HG03575 (cell line): Measurements from ENCODE around the gene INSR.
"Not testable (repeated sequence)": the region's sequence is repeated elsewhere in the genome, so short reads cannot be mapped to it uniquely, and the experiment has no call there.

Experiments used
- ATAC-seq: cut with Tn5 transposase; IDR thresholded peaks from one replicate; pipeline ENCODE4 v1.9.1; 2021; ENCODE audit not compliant: unreplicated experiment, insufficient number of reproducible peaks, low FRiP score; ENCODE audit errors: extremely low read depth

INSR gene

GRCh38 chr19:7228935-7229541, 65.2 kb downstream of the INSR start:
- no peak for ATAC-seq

DNA sequence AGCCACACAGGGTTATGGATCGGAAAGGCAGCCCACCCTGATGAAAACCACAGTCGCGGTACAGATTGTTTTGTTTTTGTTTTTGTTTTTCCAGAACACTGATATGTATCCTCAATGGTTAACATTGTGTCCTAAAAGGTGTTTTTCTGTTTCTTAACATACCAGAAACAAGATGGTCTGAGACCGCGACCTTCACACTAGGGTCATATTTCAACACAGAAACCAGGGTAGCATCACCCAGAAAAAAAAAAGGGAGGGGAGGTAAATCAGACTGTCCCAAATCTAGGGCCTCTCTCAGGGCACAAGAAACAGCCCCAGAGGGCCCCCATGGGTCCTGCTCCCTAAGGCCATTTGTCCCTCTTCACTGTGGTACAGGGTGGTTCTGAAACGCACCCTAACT, 66.5 kb downstream of the INSR start:
- no peak for ATAC-seq

DNA sequence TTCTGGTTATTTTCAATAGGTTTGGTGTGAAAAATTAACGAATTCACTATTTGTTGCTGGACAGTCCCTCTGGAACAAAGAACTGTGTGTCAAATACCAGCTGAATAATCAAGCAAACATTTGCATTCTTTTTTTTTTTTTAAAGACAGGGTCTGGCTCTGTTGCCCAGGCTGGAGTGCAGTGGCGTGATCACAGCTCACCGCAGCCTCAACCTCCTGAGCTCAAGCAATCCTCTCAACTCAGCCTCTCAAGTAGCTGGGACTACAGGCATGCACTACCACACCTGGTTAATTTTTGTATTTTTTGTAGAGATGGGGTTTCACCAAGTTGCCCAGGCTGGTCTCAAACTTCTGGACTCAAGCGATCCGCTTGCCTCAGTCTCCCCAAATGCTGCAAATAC, 67.1 kb downstream of the INSR start:
- not testable (repeated sequence) for ATAC-seq

GRCh38 chr19:7226739-7227138, 67.5 kb downstream of the INSR start:
- ATAC-seq: no peak

GRCh38 chr19:7225741-7226140, 68.5 kb downstream of the INSR start:
- no peak for ATAC-seq

DNA sequence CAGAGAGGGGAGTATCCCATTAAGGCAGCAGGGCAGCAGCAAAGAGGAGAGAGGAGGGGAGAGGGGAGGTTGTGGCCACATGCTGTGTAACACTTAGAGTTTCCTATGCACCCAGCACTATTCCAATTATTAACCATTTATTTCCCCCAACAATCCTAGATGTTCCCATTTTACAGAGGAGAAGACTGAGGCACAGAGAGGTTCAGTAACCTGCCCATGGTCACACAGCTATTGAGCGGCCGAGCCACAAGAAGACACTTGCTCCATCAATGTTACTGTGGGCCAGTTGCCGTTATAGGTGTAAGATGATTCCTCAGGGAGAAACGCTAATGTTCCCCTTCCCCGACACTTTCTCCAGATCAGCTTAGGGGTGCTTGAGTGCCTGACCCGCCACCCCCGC, 69.2 kb downstream of the INSR start:
- ATAC-seq: no peak

DNA sequence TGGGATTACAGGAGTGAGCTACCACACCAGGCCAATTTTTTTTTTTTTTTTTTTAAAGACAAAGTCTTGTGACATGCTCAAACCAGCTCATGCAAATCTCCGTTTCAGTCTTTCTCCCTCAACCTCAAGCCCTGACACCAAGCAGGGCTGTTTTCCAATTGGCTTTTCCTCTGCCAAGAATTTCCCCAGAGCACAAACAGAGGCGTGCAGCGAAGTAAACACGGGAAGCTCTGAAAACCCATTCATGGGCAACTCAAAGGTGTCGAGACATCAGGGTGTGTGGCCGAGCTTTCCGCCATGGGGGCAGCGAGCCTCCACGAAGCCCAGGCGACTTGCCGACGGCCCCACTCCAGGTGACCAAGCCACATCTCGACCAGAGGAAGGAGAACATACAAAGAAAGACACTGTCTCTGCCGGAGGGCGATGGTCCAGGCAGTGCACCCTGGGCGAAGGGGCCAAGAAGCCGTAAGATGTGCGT, 70.0 kb downstream of the INSR start:
- no peak for ATAC-seq

DNA sequence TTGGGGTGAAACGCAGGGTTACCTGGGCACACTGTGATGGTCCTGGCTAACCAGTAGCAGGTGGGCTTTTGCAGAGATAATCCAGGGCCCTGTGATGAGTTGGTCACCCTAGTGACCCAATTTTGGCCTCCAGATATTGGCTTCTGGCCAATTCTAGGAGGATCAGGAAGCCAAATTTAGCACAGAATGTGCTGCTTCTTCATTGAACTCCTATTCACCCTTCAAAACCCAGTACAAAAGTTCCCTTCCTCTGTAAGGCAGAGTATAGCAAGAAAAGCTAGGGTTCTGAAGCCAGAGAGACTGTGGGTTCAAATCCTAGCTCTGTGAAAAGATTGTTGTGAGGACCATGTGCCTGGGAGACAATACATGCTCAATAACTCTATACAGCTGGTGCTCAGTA, 70.8 kb downstream of the INSR start:
- no peak for ATAC-seq

DNA sequence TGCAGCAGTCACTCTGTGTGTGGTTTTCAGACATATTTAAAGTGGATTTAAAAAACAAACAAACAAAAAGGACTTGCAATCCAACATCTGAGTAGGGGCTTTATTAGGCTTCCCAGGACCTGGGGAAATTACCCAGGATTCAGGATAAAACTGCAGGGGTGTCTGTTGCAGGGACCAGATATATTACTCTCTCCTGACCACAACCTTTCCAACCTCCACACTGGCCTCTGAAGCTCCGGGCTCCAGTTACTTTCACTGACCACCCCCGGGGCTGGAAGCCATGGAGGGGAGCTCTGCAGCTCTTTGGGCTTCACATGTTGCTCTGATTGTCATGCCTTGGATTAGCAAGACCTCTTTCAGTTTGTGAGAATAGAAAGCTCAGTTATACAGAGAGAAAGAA, 75.2 kb downstream of the INSR start:
- no peak for ATAC-seq

- no peak for ATAC-seq
Measured at GRCh38 chr19:7217861-7218260, 76.4 kb downstream of the INSR start.

DNA sequence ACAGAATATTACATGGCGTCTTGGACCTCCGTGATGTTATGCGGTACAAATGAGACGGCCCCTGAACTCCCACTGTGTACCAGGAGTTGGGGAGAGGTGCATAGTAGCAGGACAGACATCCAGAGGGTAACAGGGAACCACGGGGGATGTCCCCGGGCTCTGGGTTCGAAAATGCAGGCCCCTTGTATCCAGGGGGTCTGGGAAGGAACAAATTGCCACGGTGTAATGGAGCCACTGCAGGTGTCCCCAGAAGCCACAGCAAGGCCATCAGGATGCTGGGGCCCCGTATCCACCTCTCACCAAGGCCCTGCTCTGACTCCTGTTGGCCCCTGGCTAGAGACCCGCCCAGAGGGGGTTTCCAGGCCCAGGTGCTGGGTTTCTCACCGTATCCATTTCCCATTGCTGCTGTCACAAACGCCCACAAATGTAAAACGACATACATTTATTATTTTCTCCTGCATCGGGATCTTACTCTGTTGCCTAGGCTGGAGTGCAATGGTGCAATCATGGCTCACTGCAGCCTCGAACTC, 77.8 kb downstream of the INSR start:
- ATAC-seq: no peak

DNA sequence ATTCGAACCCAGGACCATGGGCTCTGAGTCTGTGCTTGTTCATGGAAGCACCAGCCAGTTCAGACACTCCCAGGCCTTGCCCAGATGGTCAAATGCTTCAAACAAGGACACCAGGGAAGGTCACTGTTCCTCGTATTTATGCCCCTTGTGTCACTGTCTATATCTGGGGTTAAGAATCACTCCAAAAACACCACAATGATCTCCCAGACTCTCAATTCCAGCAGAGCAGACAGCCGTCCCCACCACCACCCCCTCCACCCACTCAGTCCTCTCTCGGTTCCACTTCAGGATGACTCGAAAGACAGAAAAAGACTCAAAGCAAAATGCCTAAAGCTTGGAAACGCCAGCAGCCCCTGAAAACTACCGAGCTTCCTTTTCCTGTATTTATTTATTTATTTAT, 79.0 kb downstream of the INSR start:
- no peak for ATAC-seq

- ATAC-seq: no peak
Measured at GRCh38 chr19:7214324-7215089, 79.7 kb downstream of the INSR start.

DNA sequence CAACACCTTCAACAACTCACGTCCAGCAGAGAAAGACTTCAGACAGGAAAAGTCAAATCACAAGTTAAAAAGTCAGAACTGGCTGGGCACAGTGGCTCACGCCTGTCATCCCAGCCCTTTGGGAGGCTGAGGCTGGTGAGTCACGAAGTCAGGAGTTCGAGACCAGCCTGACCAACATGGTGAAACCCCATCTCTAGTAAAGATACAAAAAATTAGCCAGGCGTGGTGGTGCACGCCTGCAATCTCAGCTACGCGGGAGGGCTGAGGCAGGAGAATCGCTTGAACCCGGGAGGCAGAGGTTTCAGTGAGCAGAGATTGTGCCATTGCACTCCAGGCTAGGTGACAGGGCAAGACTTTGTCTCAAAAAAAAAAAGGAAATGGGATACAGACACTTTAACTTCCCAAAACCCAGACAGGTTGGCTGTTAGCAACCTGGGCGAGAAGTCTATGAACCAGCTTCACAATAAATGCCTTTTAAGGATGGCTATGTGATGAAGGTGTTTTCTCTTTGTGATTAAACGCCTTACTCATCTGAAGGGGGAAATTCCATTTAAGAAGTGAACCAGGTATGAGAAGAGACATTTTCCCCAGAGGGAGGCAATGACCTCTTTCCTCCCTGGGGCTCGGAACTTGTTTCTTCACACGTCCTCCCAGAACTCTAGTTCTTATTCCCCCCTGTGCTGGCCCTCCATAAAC, 80.4 kb downstream of the INSR start:
- no peak for ATAC-seq

GRCh38 chr19:7211191-7211951, 82.8 kb downstream of the INSR start:
- no peak for ATAC-seq

DNA sequence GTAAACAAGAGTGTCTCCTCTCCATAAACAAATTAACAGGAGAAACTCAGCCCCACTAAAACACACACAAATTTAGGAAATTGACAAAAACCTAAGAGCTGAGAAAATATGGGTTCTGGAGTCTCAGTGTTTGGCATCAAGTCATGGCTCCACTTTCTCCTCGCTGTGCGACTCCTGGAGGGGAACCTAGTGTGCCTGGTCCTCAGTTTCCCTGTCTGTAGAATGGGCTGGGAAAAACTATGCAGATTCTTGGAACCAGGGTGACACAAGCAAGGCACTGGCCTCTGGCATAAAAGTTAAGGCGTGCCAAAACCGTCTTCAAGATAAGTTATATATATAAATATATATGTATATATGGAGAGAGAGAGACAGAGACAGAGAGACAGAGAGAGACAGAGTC, 83.9 kb downstream of the INSR start:
- no peak for ATAC-seq

DNA sequence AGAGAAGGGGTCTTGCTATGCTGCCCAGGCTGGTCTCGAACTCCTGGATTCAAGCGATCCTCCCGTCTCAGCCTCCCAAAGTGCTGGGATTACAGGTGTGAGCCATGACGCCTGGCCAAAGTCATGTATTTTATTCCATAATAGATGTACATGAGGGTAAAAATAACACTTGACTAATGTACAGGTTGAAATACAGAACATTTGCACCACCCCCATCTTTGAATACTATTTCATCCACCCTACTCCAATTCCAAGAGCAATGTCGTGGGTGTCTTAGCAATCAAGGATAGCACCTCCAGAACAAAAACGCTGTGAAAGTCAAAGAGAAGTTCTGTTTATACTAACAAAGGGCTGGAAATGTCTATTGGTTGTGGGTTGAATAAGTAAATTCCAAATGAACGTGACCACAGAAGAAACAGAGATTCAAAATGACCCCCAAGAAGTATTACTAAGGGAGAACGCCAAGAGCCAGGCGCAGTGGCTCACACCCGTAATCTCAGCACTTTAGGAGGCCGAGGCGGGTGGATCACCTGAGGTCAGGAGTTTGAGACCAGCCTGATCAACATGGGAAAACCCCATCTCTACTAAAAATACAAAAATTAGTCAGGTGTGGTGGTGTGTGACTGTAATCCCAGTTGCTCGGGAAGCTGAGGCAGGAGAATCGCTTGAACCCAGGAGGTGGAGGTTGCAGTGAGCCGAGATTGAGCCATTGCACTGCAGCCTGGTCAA, 84.5 kb downstream of the INSR start:
- not testable (repeated sequence) for ATAC-seq

- ATAC-seq: not testable (repeated sequence)
Measured at GRCh38 chr19:7209036-7209435, 85.2 kb downstream of the INSR start.

GRCh38 chr19:7203332-7203731, 90.9 kb downstream of the INSR start:
- no peak for ATAC-seq
